VCaP (cell line): ENCODE results near the gene NUP93.
A peak's percentile ranks its signal among the peaks of the same experiment; 100 is the strongest.
"Not testable (repeated sequence)": the region's sequence is repeated elsewhere in the genome, so short reads cannot be mapped to it uniquely, and the experiment has no call there.

Experiments used
- H3K27ac ChIP-seq: fragments of 450-650 bp; 2 replicates; pipeline ENCODE4 v1.5.1; 2017
- CTCF ChIP-seq: fragments of 450-650 bp; conservative IDR thresholded peaks from 2 replicates; pipeline ENCODE4 v1.5.1; 2017; ENCODE audit warnings: mild to moderate bottlenecking, moderate library complexity

NUP93 gene

GRCh38 chr16:56792967-56793366, 63.0 kb downstream of the NUP93 start:
- H3K27ac ChIP-seq: no peak overlapping the region
- TF ChIP-seq CTCF: no peak

GRCh38 chr16:56793492-56793891, 63.6 kb downstream of the NUP93 start:
- H3K27ac ChIP-seq: no peak overlapping the region
- peak; percentile 62 for TF ChIP-seq CTCF

- no peak for TF ChIP-seq CTCF
- H3K27ac ChIP-seq: no peak overlapping the region
Measured at GRCh38 chr16:56795011-56795410, 65.1 kb downstream of the NUP93 start.

GRCh38 chr16:56797038-56797437, 67.1 kb downstream of the NUP93 start:
- H3K27ac ChIP-seq: not testable (repeated sequence)

GRCh38 chr16:56797861-56798260, 67.9 kb downstream of the NUP93 start:
- H3K27ac ChIP-seq: no peak overlapping the region
- TF ChIP-seq CTCF: no peak

- no peak for TF ChIP-seq CTCF
- H3K27ac ChIP-seq: no peak overlapping the region
Measured at GRCh38 chr16:56798955-56799354, 69.0 kb downstream of the NUP93 start.

- no peak for TF ChIP-seq CTCF
- H3K27ac ChIP-seq: no peak overlapping the region
Measured at GRCh38 chr16:56800355-56800754, 70.4 kb downstream of the NUP93 start.

- H3K27ac ChIP-seq: no peak overlapping the region
- TF ChIP-seq CTCF: no peak
Measured at GRCh38 chr16:56801762-56802161, 71.8 kb downstream of the NUP93 start.
